ENCODE measurements around the gene RPUSD4. TPM values are rescaled to one million over a fixed set of nuclear protein-coding genes. Genes with fewer than 3 reads are reported as not detected.

Gene RPUSD4
- total RNA-seq, 1 experiment from 2014 or later, result 39.7 TPM

GRCh38 chr11:126231725-126232459 is 20.4 kb upstream of the RPUSD4 start:
- no peaks in the 10 kb centered on the region for H3K9me2 ChIP-seq (replicated peaks; ENCODE audit: low read length)
- no peaks in the 10 kb centered on the region for H4K20me1 ChIP-seq (ENCODE audit: low read length)
- POLR2A ChIA-PET (ENCODE audit: unreplicated experiment), result interaction anchor here (0.6 to 0.7 kb wide), 2 partner anchors 20 to 37 kb away, joined by 3 read pairs; partner anchors contain the start of genes FAM118B and FOXRED1
- peaks cover 30% of the 10 kb centered on the region for H3K4me1 ChIP-seq (ENCODE audit: insufficient read depth, low read length)
- H3K9me3 ChIP-seq (ENCODE audit: low read length), result no peaks in the 10 kb centered on the region
- no peak overlapping the region for H2AFZ ChIP-seq (ENCODE audit: low read length)
- no peaks in the 10 kb centered on the region for H3K27me3 ChIP-seq (ENCODE audit: low read length)
- TF ChIP-seq EZH2 (IDR thresholded peaks at IDR 0.05; ENCODE audit: low read length, unreplicated experiment) (no peak), CTCF (conservative IDR thresholded peaks at IDR 0.05; ENCODE audit: low read depth, low read length) (no peak), EZH2phosphoT487 (IDR thresholded peaks at IDR 0.05; ENCODE audit: borderline replicate concordance, low read length) (no peak)
- H3F3A ChIP-seq (ENCODE audit: low read length, unreplicated experiment), result no peaks in the 10 kb centered on the region
- no peak overlapping the region for H3K4me3 ChIP-seq (ENCODE audit: low read length)
- intact Hi-C loops (cut with micrococcal nuclease), result loop anchor here (2.0 kb wide), 2 partner anchors 21 to 37 kb away; partner anchors contain the start of genes FAM118B, FOXRED1, RPUSD4 and SRPRA
- H3K79me2 ChIP-seq (ENCODE audit: low read length), result peaks cover 24% of the 10 kb centered on the region
- DNase-seq, result peak; percentile 59
- BruUV-seq (replicated peaks), result no TSS peak
- peak; percentile 52 for ATAC-seq
- peak overlapping the region; percentile 38 for H3K27ac ChIP-seq (ENCODE audit: low read length)
- H3K36me3 ChIP-seq (ENCODE audit: low read depth, low read length), result peaks cover 3% of the 10 kb centered on the region; the same call in 1 of the 2 replicates
- no peak overlapping the region for H3K9ac ChIP-seq (ENCODE audit: low read length)
- 0 out of 2 replicates have a peak overlapping the region, but pooled peaks have one; percentile 13 for H3K4me2 ChIP-seq (ENCODE audit: low read length)
- CTCF ChIA-PET, result no interaction called here

- H3K9ac ChIP-seq (ENCODE audit: low read length), result no peak overlapping the region
- intact Hi-C loops (cut with micrococcal nuclease), result no loop called here
- TSS peak; percentile 8 for BruUV-seq (replicated peaks)
- no peak overlapping the region for H3K4me2 ChIP-seq (ENCODE audit: low read length)
- peaks cover 29% of the 10 kb centered on the region for H3K79me2 ChIP-seq (ENCODE audit: low read length)
- peaks cover 30% of the 10 kb centered on the region for H3K4me1 ChIP-seq (ENCODE audit: insufficient read depth, low read length)
- POLR2A ChIA-PET (ENCODE audit: unreplicated experiment), result interaction anchor here (0.7 kb wide), 1 partner anchor 815 kb away, joined by 4 read pairs; no protein-coding TSS in a partner anchor
- no peak for ATAC-seq
- CTCF ChIA-PET, result no interaction called here
- no peaks in the 10 kb centered on the region for H3K27me3 ChIP-seq (ENCODE audit: low read length)
- no peak overlapping the region for H2AFZ ChIP-seq (ENCODE audit: low read length)
- no peaks in the 10 kb centered on the region for H3K9me2 ChIP-seq (replicated peaks; ENCODE audit: low read length)
- no peak for TF ChIP-seq EZH2phosphoT487 (IDR thresholded peaks at IDR 0.05; ENCODE audit: borderline replicate concordance, low read length)
- TF ChIP-seq EZH2 (IDR thresholded peaks at IDR 0.05; ENCODE audit: low read length, unreplicated experiment), result no peak
- TF ChIP-seq CTCF (conservative IDR thresholded peaks at IDR 0.05; ENCODE audit: low read depth, low read length), result no peak
- DNase-seq, result no peak
- H3K36me3 ChIP-seq (ENCODE audit: low read depth, low read length), result no peaks in the 10 kb centered on the region; the same call in 1 of the 2 replicates
- no peaks in the 10 kb centered on the region for H3F3A ChIP-seq (ENCODE audit: low read length, unreplicated experiment)
- no peak overlapping the region for H3K27ac ChIP-seq (ENCODE audit: low read length)
- no peaks in the 10 kb centered on the region for H4K20me1 ChIP-seq (ENCODE audit: low read length)
- H3K9me3 ChIP-seq (ENCODE audit: low read length), result no peaks in the 10 kb centered on the region
- H3K4me3 ChIP-seq (ENCODE audit: low read length), result no peak overlapping the region
Measured at GRCh38 chr11:126229858-126230540, 18.5 kb upstream of the RPUSD4 start.

All from PC-3 (cell line).